DND-41 (cell line): ENCODE results near the gene C5AR2.

Experiments used
- EZH2 ChIP-seq: IDR thresholded peaks from 3 replicates; pipeline ENCODE4 v1.6.1; 2012; ENCODE audit warnings: borderline replicate concordance, low read depth, mild to moderate bottlenecking, moderate library complexity, low read length, inconsistent platforms; ENCODE audit not compliant: severe bottlenecking
- TF ChIP-seq, protein P1 (sequence below): IDR thresholded peaks from 2 replicates; pipeline ENCODE4 v1.5.1; 2012; ENCODE audit warnings: borderline replicate concordance, low read length, moderate library complexity, mild to moderate bottlenecking; ENCODE audit not compliant: poor library complexity, severe bottlenecking; ENCODE audit errors: extremely low read depth

GRCh38 chr19:47319923-47320871 is 11.8 kb upstream of the C5AR2 start:
- TF ChIP-seq, protein P1, sequence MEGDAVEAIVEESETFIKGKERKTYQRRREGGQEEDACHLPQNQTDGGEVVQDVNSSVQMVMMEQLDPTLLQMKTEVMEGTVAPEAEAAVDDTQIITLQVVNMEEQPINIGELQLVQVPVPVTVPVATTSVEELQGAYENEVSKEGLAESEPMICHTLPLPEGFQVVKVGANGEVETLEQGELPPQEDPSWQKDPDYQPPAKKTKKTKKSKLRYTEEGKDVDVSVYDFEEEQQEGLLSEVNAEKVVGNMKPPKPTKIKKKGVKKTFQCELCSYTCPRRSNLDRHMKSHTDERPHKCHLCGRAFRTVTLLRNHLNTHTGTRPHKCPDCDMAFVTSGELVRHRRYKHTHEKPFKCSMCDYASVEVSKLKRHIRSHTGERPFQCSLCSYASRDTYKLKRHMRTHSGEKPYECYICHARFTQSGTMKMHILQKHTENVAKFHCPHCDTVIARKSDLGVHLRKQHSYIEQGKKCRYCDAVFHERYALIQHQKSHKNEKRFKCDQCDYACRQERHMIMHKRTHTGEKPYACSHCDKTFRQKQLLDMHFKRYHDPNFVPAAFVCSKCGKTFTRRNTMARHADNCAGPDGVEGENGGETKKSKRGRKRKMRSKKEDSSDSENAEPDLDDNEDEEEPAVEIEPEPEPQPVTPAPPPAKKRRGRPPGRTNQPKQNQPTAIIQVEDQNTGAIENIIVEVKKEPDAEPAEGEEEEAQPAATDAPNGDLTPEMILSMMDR: no peak
- no peak for TF ChIP-seq EZH2
